ENCODE measurements around the gene RRM2.

Gene RRM2

DNA sequence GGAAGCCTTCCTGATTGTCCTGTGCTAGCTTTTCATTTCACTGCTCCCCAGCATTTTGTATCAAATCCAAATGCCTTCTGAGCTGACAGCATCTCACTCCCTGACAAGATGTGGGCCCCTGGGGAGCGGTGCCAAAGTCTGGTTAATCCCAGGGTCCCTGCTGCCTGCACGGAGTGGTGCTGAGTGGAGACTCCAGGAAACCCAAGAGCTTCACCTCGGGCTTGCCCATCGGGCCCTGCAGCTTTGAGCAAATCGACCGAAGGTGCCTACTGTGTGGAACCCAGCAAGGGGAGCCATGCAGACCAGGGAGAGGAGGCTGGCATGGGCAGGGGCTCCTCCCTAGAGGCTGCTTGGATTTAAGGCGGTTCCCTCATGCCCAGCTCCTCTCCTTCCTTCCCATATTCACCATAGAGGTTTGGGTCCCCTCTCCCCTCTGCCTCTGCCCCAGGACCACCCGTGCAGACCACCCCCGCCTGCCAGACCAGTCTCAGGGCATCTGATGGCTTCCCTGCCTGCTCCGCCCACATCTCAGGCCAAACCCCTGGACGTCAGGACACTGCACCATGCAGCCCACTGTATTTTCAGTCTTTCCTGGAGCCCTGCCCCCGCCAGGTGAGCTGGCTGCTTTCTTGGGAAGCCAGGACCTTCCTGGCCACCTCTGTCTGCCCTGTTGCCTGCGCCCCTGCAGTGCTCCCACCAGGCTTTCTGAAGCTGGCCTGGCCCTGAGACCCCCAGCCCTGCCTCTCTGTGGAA is 37.8 kb downstream of the RRM2 start:
- DNase-seq = no peak

DNA sequence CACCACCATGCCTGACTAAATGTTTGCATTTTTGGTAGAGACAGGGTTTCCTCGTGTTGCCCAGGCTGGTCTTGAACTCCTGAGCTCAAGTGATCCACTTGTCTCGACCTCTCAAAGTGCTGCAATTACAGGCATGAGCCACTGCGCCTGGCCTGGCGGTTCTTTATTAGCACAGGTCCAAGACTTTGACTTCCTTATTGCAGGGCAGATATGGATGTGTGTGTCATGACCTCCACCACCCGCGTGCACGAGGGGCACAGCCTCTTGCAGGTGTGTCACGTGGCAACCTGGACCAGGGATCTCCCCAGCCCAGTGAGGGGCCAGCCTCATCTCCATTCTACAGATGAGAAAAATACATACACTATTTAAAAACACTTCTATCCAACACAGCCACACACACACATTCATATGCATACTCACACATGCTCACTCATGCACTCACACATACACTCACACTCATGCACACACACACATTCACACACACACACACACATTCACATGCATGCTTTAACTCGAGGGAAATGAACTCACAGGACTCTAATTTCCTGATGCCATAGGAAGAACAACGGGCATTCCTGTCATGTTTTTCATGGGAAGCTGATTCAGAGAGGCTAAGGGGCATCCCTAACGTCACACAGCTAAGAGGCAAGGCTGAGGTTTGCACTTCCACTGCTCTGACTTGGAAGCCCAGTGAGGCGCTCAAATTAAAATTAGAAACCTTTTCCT is 38.8 kb downstream of the RRM2 start:
- no peak for DNase-seq

DNA sequence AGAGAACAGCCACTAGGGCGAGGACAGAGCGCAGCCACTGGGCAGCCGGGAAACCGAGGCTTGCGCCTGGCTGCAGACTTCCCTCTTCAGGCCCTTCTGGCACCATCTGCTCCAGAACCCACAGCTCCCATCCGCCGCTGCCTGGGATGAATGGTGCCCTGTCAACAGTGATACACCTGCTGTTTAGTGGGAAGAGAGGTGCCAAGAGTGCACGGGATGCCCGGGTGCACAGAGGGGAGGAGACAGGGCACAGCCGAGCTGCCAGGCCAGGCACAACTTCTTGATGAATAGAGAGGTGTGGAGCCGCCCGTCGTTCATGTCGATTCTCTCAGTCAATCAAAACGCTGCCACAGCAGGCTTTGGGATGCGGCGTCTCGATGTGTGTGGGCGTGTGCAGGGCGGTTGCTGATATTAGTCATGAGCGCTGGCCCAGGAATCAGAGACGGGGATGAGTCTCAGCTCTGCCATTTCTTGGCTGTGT is 39.5 kb downstream of the RRM2 start:
- DNase-seq = no peak

DNA sequence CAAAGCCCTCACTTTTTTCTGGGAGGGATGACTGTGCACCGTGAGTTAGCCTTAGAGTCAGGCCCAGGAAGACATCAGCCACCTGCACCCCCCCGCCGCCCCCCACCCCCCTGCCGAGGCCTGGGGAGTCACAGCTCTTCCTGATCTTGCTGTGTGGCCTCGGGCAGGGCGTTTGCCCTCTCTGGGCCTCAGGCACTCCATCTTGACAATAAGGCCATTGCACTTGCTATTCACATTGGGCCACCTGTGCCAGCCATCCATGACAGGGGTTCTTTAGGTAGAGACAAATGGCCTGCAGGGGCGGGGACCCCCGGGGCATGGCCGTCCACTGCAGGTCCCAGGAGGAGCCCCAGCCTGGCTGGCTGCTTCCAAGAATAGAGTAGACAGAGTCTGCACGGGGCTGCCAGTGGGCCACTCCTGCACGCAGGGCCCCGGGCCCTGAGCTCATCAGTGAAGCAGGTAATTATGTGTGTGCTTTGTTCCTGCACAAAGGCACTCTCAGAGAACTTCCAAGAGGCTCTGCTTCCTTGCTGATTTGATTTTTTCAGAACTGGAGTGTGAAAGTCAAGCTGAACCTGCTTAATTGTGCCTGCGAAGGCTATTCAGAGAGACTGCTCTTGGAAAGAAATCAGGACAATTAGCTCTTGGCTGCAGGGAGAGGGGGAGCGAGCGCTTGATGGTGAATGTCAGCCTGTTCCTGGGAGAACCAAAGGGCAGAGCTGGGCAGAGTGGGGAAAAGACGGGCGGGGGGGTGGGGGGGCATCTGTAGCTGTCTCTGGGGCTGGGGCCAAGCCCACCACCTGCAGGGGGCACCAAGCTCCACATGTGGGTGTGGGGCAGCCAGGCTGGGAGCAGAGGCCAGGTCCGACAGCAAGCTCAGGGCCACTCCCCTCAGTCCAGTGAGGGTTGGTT is 40.3 kb downstream of the RRM2 start:
- DNase-seq = peak; percentile 68

DNA sequence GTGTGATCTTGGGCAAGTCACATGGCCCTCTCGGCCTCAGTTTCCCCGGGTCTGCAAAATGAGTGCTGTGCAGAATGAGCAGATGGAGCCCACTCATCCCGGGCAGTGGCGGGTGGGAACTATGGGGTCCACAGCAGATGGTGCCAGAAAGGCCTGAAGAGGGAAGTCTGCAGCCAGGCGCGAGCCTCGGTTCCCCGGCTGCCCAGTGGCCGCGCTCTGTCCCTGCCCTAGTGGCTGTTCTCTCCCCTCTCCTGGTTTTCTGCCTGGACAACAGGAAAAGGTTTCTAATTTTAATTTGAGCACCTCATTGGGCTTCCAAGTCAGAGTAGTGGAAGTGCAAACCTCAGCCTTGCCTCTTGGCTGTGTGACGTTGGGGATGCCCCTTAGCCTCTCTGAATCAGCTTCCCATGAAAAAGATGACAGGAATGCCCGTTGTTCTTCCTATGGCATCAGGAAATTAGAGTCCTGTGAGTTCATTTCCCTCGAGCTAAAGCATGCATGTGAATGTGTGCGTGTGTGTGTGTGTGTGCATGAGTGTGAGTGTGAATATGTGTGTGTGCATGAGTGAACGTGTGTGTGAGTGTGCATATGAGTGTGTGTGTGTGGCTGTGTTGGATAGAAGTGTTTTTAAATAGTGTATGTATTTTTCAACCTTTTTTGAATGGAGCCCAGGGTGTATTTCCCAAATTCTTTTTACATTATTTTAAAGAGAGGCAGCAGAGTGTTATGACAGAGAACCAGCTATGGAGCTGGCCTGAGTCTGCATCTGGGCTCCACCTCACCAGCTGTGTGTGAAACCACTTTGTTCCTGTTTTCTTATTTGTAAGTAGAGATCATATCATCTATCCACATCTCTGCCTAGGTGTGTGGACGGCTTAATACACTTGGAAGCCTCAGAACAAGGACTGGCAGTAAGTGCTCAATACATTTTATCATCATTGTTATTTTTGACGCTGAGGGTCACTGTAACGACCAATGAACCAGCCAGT is 41.3 kb downstream of the RRM2 start:
- DNase-seq = no peak

DNA sequence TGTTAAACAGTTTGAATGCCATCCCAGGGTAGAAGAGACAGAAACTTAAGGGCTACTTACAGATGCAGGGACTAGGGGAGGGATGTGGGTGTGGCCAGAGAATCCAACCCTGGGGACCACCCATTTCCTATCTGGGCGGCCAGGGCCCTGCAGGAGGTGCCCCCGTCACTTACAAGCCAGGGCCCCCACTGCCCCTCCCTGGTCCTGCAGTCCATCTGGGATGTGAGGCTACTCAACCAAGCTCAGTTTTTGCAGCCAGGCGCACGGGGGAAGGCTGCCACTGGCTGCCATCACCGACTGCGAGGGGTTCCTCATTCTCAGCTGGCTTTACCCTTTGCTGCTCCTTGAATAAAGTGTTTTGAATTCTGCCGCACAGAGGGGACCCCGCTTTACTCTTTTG is 42.1 kb downstream of the RRM2 start:
- DNase-seq = no peak

DNA sequence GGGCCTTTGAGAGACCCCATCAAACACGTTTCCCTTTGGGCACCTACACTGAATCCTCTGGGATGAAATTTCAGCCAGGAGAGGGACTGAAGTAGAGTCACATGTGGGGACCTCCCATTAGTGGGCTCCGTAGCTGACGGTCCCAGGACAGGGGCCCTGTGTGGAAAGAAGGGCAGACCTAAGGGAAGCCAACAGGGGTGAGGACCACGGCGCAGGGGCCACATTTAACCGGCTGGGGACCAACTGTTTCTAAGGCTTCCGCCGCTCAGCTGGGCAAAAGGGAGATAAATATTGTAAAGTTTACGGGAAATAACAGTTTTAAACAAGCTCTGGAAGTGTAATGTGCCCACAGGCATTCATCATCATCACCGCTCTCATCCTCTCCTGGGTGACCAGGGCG is 42.7 kb downstream of the RRM2 start:
- DNase-seq = no peak

DNA sequence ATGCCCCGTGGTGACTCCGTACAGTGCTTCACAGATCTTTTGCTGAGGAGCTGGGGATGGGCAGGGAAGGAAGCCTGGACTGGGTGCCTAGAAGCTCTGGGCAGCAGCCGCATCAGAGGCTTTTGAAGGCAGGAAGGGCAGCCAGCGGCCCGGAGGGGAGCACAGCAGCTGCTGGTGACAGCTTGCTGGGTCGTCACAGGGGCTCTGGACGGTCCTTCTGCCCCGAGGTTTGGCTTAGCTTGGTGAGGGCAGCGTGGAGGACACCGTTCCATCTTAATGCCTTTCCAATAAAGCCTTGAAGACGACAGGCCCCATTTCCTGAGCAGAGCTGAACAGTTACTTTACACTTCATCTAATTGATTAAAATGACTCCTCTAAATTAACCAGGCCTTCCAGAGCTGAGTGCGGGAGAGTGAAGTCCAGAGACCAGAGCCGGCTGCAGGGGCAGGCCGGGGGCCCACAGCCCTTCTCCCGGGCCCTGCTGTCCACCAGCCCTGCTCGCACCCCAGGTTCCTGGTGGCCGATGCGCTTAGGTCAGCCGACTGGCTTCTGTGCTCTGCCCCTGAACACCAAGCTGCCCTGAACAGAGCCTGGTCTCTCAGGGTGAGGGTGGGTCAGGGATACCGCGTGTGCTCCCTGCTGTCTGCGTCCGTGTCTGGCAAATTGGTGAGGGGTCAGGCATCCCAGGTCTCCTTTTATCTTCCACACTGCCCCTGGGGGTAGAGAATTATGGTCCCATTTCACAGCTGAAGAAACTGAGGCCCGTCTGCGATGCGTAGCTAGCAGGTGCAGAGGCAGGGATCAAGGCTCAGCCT is 43.5 kb downstream of the RRM2 start:
- DNase-seq = no peak

DNA sequence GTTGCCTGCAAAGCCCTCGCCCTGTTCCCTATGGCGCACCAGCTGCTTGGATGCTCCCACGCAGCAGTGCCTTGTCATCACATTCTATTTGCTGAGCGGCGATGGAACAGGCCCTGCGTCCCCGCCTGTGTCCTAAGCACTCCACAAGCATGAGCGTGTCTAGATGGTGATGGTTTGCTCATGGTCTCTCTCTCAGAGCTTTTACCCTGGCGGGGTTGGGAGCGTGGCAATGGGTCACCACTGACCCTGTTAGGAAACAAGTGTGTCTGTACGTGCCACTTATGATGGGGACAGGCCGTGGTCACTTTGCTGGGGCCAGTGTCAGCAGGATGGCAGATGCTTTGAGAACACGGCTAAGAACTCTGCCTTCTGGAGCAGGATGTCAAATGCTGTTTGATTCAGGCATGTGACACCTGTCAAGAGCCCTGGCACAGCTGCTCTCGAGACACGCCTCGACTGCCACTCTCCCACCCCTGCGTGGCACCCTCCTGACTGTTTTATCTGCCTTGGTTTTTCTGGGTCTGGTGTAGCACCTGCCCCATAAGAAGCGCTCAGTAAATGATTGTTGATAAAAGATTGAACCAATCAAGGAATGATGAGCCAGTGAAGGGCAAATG is 44.2 kb downstream of the RRM2 start:
- DNase-seq = no peak

DNA sequence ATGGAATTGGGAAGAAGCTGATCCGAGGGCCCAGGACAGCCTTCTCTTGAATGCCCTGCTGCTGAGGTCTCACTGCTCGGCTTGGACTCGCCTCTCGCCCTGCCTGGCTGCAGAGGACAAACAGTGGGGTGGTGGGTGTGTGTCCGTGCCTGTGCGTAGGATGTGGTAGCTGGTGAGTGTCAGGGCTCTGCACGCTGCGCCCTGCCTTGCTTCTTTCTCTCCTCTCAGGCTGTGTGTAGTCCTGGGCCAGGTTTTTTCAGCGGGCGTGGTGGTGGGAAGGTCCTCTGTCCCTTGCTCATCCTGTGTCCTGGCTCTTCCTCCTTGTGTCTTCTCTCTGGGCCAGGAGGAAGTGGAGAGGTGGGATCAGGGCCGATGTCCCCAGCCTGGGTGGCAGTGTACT is 44.8 kb downstream of the RRM2 start:
- DNase-seq = no peak

DNA sequence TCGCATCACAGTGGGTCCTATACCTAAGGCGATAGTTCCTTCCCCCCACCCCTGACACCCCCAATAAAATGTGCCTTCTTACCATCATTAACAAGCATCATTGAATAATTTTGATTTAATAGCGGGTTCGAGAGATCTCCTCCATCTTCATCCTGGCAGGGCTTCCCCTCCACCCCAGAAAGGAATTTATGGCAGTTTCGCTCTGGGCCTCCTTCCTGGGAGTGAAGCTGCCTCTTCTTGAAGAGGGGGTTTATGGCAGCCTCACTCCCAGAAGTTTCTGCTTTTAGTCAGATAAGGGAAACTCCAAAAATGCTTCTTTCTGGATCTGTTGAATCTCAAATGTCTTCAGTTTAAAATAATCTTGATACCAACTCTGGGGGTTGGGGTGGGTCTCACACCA is 45.7 kb downstream of the RRM2 start:
- no peak for DNase-seq

DNA sequence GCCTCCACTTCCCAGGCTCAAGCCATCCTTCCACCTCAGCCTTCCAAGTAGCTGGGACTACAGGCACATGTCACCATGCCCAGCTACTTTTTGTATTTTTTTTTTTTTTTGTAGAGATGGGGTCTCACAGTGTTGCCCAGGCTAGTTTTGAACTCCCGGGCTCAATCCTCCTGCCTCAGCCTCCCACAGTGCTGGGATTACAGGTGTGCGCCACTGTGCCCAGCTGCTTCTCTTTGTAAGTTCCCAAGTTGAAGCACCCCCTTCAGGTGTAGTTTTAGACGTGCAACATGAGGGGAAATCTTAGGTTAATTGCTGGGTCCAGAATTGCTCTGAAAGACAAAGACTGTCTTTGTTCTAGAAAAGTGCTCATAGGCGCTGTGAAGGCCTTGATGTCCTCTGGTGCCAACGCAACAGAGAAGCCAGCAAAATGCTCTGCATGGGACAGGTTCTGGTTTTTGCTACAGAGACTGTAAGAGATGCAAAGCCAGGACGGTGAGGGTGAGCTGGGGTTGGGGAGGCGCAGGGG is 46.6 kb downstream of the RRM2 start:
- no peak for DNase-seq

DNA sequence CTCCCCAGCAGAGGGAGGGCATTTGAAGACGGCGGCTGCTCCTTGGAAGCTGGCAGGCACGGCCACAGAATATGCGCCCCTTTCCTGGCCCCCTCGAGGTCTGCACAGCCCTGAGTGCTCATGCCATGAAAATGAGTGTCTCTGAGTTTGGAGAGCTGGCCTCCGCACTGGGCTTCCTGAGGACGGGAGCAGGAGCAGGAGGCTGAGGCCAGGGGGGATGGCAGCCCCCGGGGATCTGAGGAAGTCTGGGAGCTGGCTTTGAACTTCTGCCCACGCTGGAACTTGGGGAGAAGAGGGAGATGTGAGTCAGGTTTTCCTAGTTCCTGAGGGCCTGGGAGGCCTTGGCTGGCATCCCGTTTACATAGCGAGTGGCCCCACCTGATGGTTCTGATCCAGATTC is 47.0 kb downstream of the RRM2 start:
- no peak for DNase-seq

DNA sequence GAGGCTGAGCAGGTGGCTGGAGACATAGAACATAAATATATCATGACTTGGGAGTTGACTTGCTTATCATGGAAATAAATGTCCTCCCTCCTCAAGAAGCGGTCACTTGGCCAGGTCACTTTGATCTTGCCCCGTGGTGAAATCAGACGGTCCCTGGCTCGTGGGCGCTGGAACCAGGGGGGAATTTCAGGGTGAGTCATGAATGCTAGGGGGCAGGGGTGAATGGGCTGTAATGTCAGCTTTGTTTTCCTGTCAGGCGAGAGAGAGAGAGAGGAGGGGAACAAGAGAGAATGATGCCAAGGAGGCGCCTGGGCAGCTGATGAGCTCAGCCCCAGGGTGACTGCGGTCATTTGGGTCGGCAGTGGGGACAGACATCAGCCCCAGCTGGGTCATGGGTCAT is 47.7 kb downstream of the RRM2 start:
- DNase-seq = no peak

DNA sequence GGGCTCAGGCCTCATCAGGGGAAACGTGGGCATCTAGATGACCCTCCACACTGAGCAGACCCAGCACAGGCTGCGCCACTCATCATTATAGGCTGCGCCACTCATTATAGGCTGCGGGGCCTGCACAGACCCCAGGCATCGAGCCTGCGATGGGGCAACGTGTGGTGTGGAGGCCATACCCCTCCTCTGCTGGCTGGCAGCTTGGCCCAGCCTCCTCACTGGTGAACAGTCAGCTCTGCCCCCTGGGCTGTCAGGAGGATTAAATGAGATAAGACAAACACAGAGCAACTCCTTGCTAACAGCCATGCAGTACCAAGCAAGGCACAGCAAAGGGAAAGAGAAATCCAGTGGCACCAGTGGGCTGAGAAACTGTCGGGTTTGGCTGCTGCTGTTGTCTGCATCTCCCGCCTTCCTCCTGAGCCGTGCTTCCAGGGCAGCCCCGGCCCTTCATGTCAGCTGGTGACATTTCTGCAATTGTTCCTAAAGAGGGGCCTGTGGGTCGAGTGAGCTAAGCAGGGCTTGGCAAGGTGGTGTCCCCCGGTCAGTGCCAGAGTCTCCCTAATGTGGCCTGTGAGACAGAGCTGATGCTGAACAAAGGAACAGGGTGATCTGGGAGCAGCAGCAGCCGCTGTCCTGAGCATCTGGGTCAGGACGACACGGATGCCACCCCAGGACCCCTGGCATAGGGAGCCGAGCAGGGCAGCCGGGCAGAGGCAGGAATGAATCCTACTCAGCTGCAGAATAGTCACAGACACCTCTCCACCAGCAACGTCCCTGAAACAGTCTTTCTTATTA is 48.7 kb downstream of the RRM2 start:
- DNase-seq = no peak

DNA sequence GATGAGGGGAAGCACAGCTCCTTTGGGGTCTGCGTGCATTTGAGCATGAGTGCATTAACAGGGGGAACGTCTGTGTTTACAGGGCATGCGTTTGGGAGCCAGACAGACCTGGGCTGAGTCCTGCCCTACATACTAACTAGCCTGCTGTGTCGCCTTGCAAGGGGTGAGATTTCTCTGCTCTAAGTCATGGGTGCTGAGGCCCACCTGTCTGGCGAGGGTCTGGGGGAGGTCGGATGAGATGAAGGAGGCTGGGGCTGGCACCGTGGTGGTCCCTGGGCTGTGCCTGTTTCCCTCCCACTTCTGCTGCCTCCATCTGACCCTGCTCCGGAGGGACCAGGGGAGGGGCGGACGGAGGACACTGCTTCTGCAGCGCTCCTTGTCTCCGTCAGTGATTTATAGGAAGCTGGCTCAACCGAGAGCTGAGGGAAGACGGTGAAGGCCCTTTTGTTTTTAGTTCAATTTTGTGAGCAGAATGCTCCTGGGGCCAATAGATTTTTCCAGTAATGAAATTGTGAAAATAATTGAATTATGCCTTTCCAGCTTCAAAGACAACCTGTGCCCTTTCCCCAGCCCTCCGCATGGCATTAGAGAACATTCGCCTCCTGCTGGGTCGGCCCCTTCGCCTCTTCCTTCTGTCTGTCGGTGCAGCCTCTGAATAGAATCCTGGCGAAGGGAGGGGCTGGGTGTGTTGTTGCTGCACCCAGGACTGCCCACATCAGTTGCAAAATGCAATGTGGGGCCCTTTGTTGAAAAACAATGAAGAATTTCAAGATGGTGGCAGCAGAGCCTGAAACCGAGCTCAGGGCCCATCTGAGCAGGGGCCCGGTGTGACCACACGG is 49.7 kb downstream of the RRM2 start:
- DNase-seq = no peak

DNA sequence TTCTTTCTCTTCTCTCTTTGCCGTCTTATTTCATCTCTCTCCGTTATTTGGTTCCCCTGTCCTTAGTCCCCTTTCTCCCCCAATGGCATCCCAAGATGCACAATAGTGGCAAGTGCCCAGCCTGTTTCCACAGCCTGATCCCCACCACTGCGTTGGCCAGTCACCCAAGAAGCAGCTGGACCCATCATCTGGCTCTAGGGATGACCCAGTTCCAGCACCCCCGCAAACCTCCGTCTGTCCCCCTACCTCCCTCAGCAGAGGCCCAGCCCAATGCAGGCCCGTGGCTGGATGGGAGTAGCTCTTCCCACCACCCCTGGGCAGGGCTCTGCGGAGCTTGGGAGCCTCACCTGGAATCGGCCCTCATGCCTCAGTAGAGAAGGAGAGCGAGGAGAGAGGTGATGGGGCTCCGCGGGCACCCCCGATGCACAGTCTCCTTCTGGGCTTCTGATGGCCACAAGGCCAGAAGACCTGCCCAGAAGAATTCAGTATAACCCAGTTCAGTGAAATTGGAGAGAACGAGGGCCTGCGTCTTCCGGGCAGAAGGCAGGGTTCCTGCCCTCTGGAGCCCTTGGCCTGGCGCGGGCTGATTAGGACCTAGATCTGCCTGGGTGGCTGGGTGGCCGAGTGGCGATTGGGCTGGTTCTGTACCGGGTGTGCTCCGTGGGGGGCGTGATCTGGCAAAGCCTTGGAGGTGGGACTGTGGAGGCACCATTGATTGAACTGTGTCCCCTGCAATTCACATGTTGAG is 50.9 kb downstream of the RRM2 start:
- no peak for DNase-seq

DNA sequence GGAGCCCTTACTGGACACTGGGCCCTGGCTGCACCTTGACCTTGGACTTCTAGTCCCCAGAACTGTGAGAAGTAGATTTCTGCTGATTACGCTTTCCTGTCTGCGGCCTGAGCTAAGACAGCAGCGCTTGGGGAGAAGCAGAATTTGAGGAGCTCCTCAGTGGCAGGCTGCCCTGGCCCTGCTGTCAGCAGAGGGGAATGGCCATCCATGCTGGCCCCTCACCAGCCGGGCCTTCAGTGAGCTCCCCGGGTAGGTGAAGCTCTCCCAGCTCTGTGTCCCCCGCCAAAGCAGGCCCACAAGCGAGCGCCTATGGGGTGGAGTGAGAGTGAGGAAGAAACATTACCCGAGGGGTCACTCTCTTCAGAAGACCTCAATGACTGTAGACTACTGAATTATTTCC is 51.6 kb downstream of the RRM2 start:
- DNase-seq = no peak

All from NCI-H1436 (cell line).